HEK293T (cell line): ENCODE measurements around the gene DNAL4.

Source experiments
- CTCF ChIA-PET: fragments of 350-600 bp; formaldehyde crosslinking; extraction: SDS; loops from one replicate; lab custom pipeline; 2021; ENCODE audit warnings: antibody characterized with exemption, inconsistent platforms; lab: Yijun Ruan, JAX
- POLR2A ChIA-PET: fragments of 350-600 bp; formaldehyde crosslinking; extraction: SDS; loops from one replicate; lab custom pipeline; 2020; ENCODE audit warnings: antibody characterized with exemption, inconsistent platforms; lab: Yijun Ruan, JAX
- DNase-seq: peaks from one replicate; pipeline ENCODE4 v3.0.0; 2012; ENCODE audit warnings: mixed read lengths; ENCODE audit errors: extremely low spot score
- ARNT ChIP-seq: fragments of 450-650 bp; IDR thresholded peaks from 2 replicates; pipeline ENCODE4 v1.6.1; 2017; ENCODE audit warnings: mild to moderate bottlenecking
- BHLHE40 ChIP-seq: fragments of 450-650 bp; IDR thresholded peaks from 2 replicates; pipeline ENCODE4 v1.6.1; 2016; ENCODE audit warnings: mild to moderate bottlenecking, moderate library complexity, borderline replicate concordance
- CTBP1 ChIP-seq: fragments of 450-650 bp; IDR thresholded peaks from 2 replicates; pipeline ENCODE4 v1.6.1; 2016; ENCODE audit warnings: borderline replicate concordance
- ELF4 ChIP-seq: fragments of 450-650 bp; IDR thresholded peaks from 2 replicates; pipeline ENCODE4 v1.6.1; 2017; ENCODE audit warnings: antibody characterized with exemption
- FOXA1 ChIP-seq: fragments of 450-650 bp; IDR thresholded peaks from 2 replicates; pipeline ENCODE4 v1.6.1; 2016; ENCODE audit warnings: mild to moderate bottlenecking
- FOXK2 ChIP-seq: fragments of 450-650 bp; IDR thresholded peaks from 2 replicates; pipeline ENCODE4 v1.6.1; 2016; ENCODE audit warnings: mild to moderate bottlenecking
- FOXM1 ChIP-seq: fragments of 450-650 bp; IDR thresholded peaks from 2 replicates; pipeline ENCODE4 v1.6.1; 2017; ENCODE audit warnings: mild to moderate bottlenecking, borderline replicate concordance
- HDGF ChIP-seq: fragments of 450-650 bp; IDR thresholded peaks from 2 replicates; pipeline ENCODE4 v1.6.1; 2017; ENCODE audit warnings: antibody characterized with exemption, borderline replicate concordance
- L3MBTL2 ChIP-seq: fragments of 450-650 bp; conservative IDR thresholded peaks from 2 replicates; pipeline ENCODE4 v1.6.1; 2016; ENCODE audit warnings: mild to moderate bottlenecking
- LEF1 ChIP-seq: fragments of 450-650 bp; IDR thresholded peaks from 2 replicates; pipeline ENCODE4 v1.6.1; 2017; ENCODE audit warnings: mild to moderate bottlenecking, borderline replicate concordance
- NFRKB ChIP-seq: fragments of 450-650 bp; IDR thresholded peaks from 2 replicates; pipeline ENCODE4 v1.6.1; 2016; ENCODE audit warnings: mild to moderate bottlenecking, moderate library complexity
- SP1 ChIP-seq: fragments of 450-650 bp; IDR thresholded peaks from 2 replicates; pipeline ENCODE4 v1.6.1; 2017
- SUZ12 ChIP-seq: fragments of 450-650 bp; IDR thresholded peaks from 2 replicates; pipeline ENCODE4 v1.6.1; 2016; ENCODE audit warnings: mild to moderate bottlenecking
- TARDBP ChIP-seq: fragments of 450-650 bp; IDR thresholded peaks from 2 replicates; pipeline ENCODE4 v1.6.1; 2016
- ZNF384 ChIP-seq: fragments of 450-650 bp; IDR thresholded peaks from 2 replicates; pipeline ENCODE4 v1.6.1; 2016
- TF ChIP-seq, protein P1 (sequence below): fragments of 450-650 bp; IDR thresholded peaks from 2 replicates; pipeline ENCODE4 v1.6.1; 2016

The DNAL4 gene

GRCh38 chr22:38766076-38766777 lies 27.7 kb downstream of the DNAL4 start:
- ChIA-PET POLR2A (interaction anchor here (0.8 to 1.5 kb wide), 2 partner anchors 83 to 84 kb away, joined by 3 to 5 read pairs; partner anchors contain the start of gene TOMM22), CTCF (interaction anchor here (0.5 to 4.0 kb wide), 11 partner anchors 8 to 348 kb away, joined by 3 to 43 read pairs (median 3); partner anchors contain the start of genes NPTXR and SUN2)
- TF ChIP-seq BHLHE40 (no peak), ELF4 (no peak), FOXK2 (no peak), ZNF384 (no peak), SUZ12 (no peak), TARDBP (no peak), FOXM1 (no peak), HDGF (no peak; the same call in 1 of the 2 replicates), NFRKB (no peak), L3MBTL2 (no peak), LEF1 (no peak), ARNT (no peak), SP1 (no peak), CTBP1 (no peak)
- TF ChIP-seq, protein P1, sequence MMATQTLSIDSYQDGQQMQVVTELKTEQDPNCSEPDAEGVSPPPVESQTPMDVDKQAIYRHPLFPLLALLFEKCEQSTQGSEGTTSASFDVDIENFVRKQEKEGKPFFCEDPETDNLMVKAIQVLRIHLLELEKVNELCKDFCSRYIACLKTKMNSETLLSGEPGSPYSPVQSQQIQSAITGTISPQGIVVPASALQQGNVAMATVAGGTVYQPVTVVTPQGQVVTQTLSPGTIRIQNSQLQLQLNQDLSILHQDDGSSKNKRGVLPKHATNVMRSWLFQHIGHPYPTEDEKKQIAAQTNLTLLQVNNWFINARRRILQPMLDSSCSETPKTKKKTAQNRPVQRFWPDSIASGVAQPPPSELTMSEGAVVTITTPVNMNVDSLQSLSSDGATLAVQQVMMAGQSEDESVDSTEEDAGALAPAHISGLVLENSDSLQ = no peak
- DNase-seq = peak; percentile 81

GRCh38 chr22:38762551-38762983 lies 31.4 kb downstream of the DNAL4 start:
- CTCF ChIA-PET = interaction anchor here (0.9 kb wide), 1 partner anchor 711 kb away, joined by 3 read pairs; no protein-coding TSS in a partner anchor
- no peak for DNase-seq
- TF ChIP-seq FOXK2 (no peak), HDGF (no peak), ARNT (no peak), ZNF384 (no peak)
- POLR2A ChIA-PET = no interaction called here

DNA sequence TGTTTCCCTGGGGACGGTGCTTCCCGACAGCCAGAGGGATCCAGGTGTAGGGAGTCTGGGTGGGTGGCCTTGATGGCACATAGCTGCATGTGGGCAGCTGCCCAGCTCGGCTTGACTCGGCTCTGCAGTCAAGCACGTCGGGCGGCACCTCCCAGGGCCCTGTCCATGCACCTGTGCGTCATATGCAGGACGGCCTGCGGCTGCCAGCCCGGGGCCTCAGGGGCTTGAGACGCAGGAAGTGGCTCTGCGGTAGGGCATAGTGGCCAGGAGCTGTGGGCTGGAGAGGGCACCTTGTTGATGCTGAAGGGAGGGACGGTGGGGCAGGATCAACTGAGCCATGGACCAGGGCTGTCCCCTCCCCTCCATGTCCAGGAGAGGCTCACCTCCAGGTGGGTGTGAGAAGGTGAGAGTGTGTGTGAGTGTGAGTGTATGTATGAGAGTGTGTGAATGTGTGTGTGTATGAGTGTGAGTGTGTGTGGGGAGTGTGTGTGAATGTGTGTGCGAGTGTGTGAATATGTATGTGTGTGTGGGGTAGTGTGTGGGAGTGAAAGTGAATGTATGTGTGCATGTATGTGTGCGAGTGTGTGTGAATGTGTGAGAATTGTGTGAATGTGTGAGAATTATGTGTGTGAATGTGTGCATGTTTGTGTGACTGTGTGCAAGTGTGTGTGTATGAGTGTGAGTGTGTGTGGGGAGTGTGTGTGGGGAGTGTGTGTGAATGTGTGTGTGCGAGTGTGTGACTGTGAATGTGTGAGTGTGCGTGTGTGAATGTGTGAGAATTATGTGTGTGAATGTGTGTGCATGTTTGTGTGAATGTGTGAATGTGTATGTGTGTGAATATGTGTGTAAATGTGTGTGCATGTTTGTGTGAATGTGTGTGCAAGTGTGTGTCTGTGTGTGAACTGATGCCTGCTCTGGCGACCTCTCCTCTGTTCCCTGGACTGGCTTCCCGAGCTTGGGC lies 32.5 kb downstream of the DNAL4 start:
- POLR2A ChIA-PET = no interaction called here
- DNase-seq = no peak
- CTCF ChIA-PET = no interaction called here
- TF ChIP-seq TARDBP (peak; percentile 91), SP1 (no peak), HDGF (no peak), NFRKB (no peak)
- TF ChIP-seq, protein P1 = no peak

DNA sequence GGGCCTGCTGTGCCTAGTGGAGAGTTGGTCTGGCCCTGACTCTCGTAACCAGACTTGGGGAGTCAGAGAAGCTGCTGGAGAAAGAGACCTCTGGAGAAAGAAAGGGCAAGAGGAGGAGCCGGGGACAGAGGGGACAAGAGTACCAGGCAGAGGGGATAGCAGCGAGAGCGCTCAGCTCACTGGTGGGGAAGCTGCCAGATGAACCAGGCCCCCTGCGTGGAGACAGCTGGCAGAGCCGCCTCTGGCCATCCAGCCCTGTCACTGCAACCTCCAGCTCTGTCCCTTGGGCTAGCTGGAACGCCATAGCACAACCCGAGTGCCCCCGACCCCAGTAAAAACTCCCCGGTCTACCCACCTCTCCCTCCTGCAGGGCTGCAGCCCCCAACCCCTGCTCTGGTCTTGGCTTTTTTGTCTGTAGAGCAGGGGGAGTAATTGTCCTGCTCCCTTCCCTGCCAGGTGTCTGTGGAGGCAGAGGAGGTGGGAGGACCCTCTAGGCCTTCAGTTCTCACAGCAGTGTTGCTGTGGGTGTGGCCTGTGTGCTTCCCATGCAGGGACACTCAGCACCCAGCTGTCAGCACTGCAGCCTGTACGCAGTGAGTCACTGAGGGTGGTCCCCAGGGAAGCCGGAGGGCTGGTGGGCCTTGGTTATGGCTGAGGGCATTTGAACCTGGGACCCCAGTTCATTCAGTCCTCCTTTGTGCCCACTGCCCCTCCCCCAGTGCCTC lies 33.3 kb downstream of the DNAL4 start:
- no peak for TF ChIP-seq TARDBP
- TF ChIP-seq SP1 = no peak
- TF ChIP-seq FOXK2 = no peak
- no peak for TF ChIP-seq HDGF
- TF ChIP-seq FOXM1 = no peak
- no peak for TF ChIP-seq ARNT
- TF ChIP-seq, protein P1 = no peak
- no peak for TF ChIP-seq FOXA1
- no peak for TF ChIP-seq L3MBTL2
- no peak for TF ChIP-seq SUZ12
- no peak for TF ChIP-seq NFRKB
- no peak for TF ChIP-seq ZNF384
- no peak for TF ChIP-seq LEF1
- no peak for TF ChIP-seq ELF4
- no peak for TF ChIP-seq CTBP1
- TF ChIP-seq BHLHE40 = no peak
- ChIA-PET POLR2A (interaction anchor here (1.7 kb wide), 1 partner anchor 8 kb away, joined by 5 read pairs; no protein-coding TSS in a partner anchor), CTCF (interaction anchor here (5.0 kb wide), 1 partner anchor 7 kb away, joined by 43 read pairs; no protein-coding TSS in a partner anchor)
- no peak for DNase-seq

DNA sequence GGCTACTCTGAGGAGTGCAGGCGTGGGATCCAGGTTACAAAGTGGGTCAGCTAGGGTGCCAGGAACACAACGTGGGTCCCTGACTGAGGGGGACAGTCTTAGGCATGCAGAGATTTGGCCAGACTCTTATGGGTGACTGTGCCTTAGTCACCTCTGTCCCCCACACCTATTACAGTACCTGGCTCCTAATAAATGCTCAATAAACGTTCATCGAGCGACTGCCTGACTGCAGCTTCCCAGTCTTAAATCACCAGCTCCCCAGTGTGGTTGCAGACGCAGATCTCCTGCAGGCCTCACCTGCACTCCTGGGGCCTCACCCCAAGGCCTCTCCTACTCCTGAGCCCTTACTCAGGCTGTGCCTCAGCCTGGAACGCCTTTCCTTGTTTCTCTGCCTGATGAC lies 34.9 kb downstream of the DNAL4 start:
- TF ChIP-seq HDGF (no peak), ZNF384 (no peak), SP1 (no peak), ELF4 (no peak), FOXK2 (no peak), FOXA1 (no peak), SUZ12 (no peak), TARDBP (no peak), ARNT (no peak), NFRKB (no peak), LEF1 (no peak), FOXM1 (no peak), CTBP1 (no peak), L3MBTL2 (no peak), BHLHE40 (no peak)
- TF ChIP-seq, protein P1 = no peak
- no peak for DNase-seq
- ChIA-PET POLR2A (interaction anchor here (1.0 to 1.7 kb wide), 2 partner anchors 10 to 112 kb away, joined by 3 to 5 read pairs; no protein-coding TSS in a partner anchor), CTCF (interaction anchor here (0.6 to 5.0 kb wide), 3 partner anchors 9 to 104 kb away, joined by 3 to 43 read pairs (median 3); no protein-coding TSS in a partner anchor)
